ENCODE measurements around the gene NDUFB10. TPM values are rescaled to one million over a fixed set of nuclear protein-coding genes. Genes with fewer than 3 reads are reported as not detected.

Gene NDUFB10
- total RNA-seq (ENCODE audit: low replicate concordance) = 122 and 130 TPM in 2 replicates
- long read RNA-seq, transcript NDUFB10-201 (4 exons, 705 nt) = major isoform, 17 of 21 reads
- long read RNA-seq, partial matches to known transcripts = 1 of 21 reads
- long read RNA-seq, other reads (novel, unspliced or antisense) = 2 of 21 reads

- Mint-ChIP-seq H3K36me3 (peaks cover 13% of the 10 kb centered on the region), H3K27ac (peak within 1 kb of the TSS; percentile 89), H3K4me3 (peak within 1 kb of the TSS; percentile 96), H3K9me3 (no peaks in the 10 kb centered on the region), H3K27me3 (no peaks in the 10 kb centered on the region), H3K4me1 (ENCODE audit: unreplicated experiment) (peaks cover 21% of the 10 kb centered on the region)
- DNase-seq (ENCODE audit: extremely low spot score, unreplicated experiment) = peak; percentile 94
- TF ChIP-seq, protein P1, sequence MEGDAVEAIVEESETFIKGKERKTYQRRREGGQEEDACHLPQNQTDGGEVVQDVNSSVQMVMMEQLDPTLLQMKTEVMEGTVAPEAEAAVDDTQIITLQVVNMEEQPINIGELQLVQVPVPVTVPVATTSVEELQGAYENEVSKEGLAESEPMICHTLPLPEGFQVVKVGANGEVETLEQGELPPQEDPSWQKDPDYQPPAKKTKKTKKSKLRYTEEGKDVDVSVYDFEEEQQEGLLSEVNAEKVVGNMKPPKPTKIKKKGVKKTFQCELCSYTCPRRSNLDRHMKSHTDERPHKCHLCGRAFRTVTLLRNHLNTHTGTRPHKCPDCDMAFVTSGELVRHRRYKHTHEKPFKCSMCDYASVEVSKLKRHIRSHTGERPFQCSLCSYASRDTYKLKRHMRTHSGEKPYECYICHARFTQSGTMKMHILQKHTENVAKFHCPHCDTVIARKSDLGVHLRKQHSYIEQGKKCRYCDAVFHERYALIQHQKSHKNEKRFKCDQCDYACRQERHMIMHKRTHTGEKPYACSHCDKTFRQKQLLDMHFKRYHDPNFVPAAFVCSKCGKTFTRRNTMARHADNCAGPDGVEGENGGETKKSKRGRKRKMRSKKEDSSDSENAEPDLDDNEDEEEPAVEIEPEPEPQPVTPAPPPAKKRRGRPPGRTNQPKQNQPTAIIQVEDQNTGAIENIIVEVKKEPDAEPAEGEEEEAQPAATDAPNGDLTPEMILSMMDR (conservative IDR thresholded peaks at IDR 0.05) = peak; percentile 64
Measured at GRCh38 chr16:1959269-1960039, at the start of gene NDUFB10. TSS of gene NDUFB10 (plus strand) at chr16:1959538. CDS start at chr16:1959625, 87 bp downstream.

DNA sequence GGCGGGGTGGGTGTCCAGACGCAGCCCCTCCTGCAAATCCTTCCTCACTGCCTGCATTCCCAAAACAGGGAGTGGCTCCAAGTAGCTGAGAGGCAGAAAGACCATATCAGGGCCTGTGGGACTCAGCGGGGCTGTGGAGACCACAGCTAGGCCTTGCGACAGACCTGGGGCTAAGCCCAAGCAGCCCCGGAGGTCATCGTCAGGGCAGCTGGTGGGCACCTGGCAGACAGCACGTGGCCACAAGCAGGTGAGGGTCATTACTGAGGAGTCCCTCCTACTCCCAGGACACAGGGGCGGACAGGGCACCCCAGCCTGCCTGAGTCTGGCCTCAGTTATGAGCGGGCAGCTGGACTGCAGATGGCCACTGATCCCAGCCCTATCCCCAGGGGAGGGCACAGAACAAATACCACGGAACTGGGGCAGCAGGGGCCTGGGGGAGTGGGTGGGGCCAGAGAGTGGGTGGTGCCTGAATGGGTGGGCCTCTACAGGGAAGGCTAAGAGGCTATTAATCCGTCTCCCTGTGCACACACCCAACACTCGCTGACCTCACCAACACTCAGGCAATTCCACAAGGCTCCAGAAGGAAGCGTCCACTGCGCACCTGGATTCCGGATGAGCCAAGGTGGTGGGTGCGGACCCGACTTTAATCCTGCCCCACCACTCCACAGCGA lies 49.6 kb upstream of the NDUFB10 start:
- H3K27ac Mint-ChIP-seq = no peak overlapping the region

DNA sequence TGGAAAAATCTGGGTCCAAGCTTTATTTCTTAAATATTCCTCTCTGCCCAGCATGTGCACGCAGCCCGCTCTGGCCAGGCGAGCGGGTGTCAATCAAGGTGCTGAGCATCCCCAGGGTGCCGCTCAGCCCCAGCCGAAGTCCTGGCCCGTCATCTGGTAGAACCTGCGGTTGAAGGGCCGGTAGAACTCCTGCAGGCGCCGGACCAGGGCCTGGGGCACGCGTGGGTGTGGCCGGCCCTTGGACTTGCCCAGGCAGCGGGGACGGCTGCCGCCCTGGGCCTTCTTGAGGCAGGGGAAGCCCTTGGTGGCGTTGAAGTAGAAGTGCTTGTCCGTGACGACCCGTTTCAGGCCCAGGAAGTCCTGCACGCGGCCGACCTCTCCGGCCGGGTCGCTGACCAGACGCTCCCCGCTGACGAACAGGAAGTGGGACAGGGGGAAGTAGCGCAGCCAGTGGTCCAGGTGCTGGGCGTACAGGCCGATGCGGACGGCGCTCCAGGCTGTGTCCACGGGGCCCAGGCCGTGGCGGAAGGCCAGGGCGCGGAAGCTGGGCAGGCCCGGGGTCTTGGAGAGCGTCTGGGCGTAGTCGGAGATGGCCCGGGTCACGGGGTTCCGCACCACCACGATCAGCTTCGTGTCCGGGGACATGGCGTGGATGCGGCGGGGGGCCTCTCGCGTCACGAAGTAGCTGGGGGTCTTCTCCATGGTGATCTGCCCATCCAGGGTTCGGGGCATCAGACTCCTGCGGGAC lies 47.7 kb upstream of the NDUFB10 start:
- no peak overlapping the region for H3K27ac Mint-ChIP-seq
- peaks cover 23% of the 10 kb centered on the region for H3K27me3 Mint-ChIP-seq
- DNase-seq (ENCODE audit: extremely low spot score, unreplicated experiment) = no peak
- H3K36me3 Mint-ChIP-seq = no peaks in the 10 kb centered on the region
- TF ChIP-seq, protein P1 (conservative IDR thresholded peaks at IDR 0.05) = no peak
- no peaks in the 10 kb centered on the region for H3K9me3 Mint-ChIP-seq
- H3K4me1 Mint-ChIP-seq (ENCODE audit: unreplicated experiment) = peaks cover 6% of the 10 kb centered on the region
- H3K4me3 Mint-ChIP-seq = no peak overlapping the region

More for the DNA sequence above, 49.6 kb upstream of the NDUFB10 start:
- no peak for DNase-seq (ENCODE audit: extremely low spot score, unreplicated experiment)
- Mint-ChIP-seq H3K36me3 (no peaks in the 10 kb centered on the region), H3K4me3 (no peak overlapping the region), H3K27me3 (peaks cover 5% of the 10 kb centered on the region), H3K9me3 (no peaks in the 10 kb centered on the region), H3K4me1 (ENCODE audit: unreplicated experiment) (peaks cover 9% of the 10 kb centered on the region)
- TF ChIP-seq, protein P1 (conservative IDR thresholded peaks at IDR 0.05) = no peak

GRCh38 chr16:1912215-1912543 lies 47.2 kb upstream of the NDUFB10 start:
- peaks cover 29% of the 10 kb centered on the region for H3K27me3 Mint-ChIP-seq
- peaks cover 6% of the 10 kb centered on the region for H3K4me1 Mint-ChIP-seq (ENCODE audit: unreplicated experiment)
- DNase-seq (ENCODE audit: extremely low spot score, unreplicated experiment) = no peak
- TF ChIP-seq, protein P1 (conservative IDR thresholded peaks at IDR 0.05) = no peak
- H3K27ac Mint-ChIP-seq = no peak overlapping the region
- no peaks in the 10 kb centered on the region for H3K36me3 Mint-ChIP-seq
- no peak overlapping the region for H3K4me3 Mint-ChIP-seq
- H3K9me3 Mint-ChIP-seq = no peaks in the 10 kb centered on the region

- peaks cover 5% of the 10 kb centered on the region for H3K4me1 Mint-ChIP-seq (ENCODE audit: unreplicated experiment)
- H3K9me3 Mint-ChIP-seq = no peaks in the 10 kb centered on the region
- peaks cover 32% of the 10 kb centered on the region for H3K27me3 Mint-ChIP-seq
- no peak overlapping the region for H3K27ac Mint-ChIP-seq
- no peak for DNase-seq (ENCODE audit: extremely low spot score, unreplicated experiment)
- TF ChIP-seq, protein P1 (conservative IDR thresholded peaks at IDR 0.05) = no peak
- no peak overlapping the region for H3K4me3 Mint-ChIP-seq
- no peaks in the 10 kb centered on the region for H3K36me3 Mint-ChIP-seq
Measured at GRCh38 chr16:1913327-1914083, 45.8 kb upstream of the NDUFB10 start.

Measured in type B pancreatic cell (in vitro differentiated cells).